COLO668 (cell line): ENCODE results near the gene SRC.
A peak's percentile ranks its signal among the peaks of the same experiment; 100 is the strongest.

Experiments used
- DNase-seq: peaks from one replicate; lab custom pipeline; 2025; ENCODE audit not compliant: unreplicated experiment; lab: John Stamatoyannopoulos, UW

Gene SRC

GRCh38 chr20:37407019-37407566, 61.2 kb downstream of the SRC start:
- DNase-seq, result no peak

GRCh38 chr20:37407573-37408002, 61.6 kb downstream of the SRC start:
- no peak for DNase-seq

- DNase-seq, result no peak
Observed at GRCh38 chr20:37408302-37409193, 62.6 kb downstream of the SRC start.

- peak; percentile 43 for DNase-seq
Observed at GRCh38 chr20:37411408-37412219, 65.7 kb downstream of the SRC start.

- peak; percentile 44 for DNase-seq
Observed at GRCh38 chr20:37413023-37413334, 67.0 kb downstream of the SRC start.

- no peak for DNase-seq
Observed at GRCh38 chr20:37413379-37413778, 67.4 kb downstream of the SRC start.

GRCh38 chr20:37414224-37415035, 68.5 kb downstream of the SRC start:
- DNase-seq, result no peak

- no peak for DNase-seq
Observed at GRCh38 chr20:37415118-37416085, 69.5 kb downstream of the SRC start.

GRCh38 chr20:37416100-37416847, 70.3 kb downstream of the SRC start:
- DNase-seq, result no peak

- DNase-seq, result no peak
Observed at GRCh38 chr20:37416848-37417616, 71.1 kb downstream of the SRC start.

GRCh38 chr20:37417617-37418467, 71.9 kb downstream of the SRC start:
- no peak for DNase-seq

GRCh38 chr20:37418591-37419109, 72.7 kb downstream of the SRC start:
- no peak for DNase-seq

- DNase-seq, result no peak
Observed at GRCh38 chr20:37419307-37419706, 73.4 kb downstream of the SRC start.

- no peak for DNase-seq
Observed at GRCh38 chr20:37419774-37420542, 74.0 kb downstream of the SRC start.

GRCh38 chr20:37420610-37421009, 74.7 kb downstream of the SRC start:
- no peak for DNase-seq

GRCh38 chr20:37421060-37421905, 75.3 kb downstream of the SRC start:
- DNase-seq, result no peak
